ENCODE results near the gene FOXP1.

DNA sequence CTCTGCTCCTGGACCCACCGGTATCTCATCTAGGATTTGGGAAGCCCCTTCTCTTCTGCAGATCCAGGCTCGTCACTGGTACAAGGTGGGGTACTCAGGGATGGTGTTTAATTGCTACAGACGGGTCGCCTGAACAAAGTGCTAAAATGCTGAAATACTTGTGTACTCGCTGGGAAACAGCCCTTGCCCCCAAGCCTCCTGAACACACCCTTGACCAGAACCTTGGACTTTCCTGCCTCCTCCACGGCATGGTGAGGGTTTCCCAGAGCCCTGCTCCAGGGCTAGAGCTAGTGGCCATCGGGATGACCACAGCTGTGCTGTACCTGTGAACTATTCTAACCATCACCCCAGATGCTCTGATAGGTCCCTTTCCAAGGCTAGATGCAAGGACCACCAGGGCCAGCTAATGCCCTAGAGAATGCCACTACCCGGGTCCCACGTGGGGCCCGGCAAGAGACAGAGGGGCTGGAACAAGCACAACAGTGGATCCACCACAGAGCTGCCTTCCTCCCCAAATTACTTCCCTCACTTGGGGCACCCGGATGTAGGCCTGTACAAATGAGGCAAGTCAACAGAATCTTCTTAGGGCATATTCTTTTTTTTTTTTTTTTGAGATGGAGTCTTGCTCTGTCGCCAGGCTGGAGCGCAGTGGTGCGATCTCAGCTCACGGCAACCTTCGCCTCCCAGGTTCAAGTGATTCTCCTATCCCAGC, 267.3 kb downstream of the FOXP1 start:
- TF ChIP-seq, protein P1, sequence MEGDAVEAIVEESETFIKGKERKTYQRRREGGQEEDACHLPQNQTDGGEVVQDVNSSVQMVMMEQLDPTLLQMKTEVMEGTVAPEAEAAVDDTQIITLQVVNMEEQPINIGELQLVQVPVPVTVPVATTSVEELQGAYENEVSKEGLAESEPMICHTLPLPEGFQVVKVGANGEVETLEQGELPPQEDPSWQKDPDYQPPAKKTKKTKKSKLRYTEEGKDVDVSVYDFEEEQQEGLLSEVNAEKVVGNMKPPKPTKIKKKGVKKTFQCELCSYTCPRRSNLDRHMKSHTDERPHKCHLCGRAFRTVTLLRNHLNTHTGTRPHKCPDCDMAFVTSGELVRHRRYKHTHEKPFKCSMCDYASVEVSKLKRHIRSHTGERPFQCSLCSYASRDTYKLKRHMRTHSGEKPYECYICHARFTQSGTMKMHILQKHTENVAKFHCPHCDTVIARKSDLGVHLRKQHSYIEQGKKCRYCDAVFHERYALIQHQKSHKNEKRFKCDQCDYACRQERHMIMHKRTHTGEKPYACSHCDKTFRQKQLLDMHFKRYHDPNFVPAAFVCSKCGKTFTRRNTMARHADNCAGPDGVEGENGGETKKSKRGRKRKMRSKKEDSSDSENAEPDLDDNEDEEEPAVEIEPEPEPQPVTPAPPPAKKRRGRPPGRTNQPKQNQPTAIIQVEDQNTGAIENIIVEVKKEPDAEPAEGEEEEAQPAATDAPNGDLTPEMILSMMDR (IDR thresholded peaks at IDR 0.05) = no peak
- TF ChIP-seq EZH2 (IDR thresholded peaks at IDR 0.05) = no peak

Data from neural progenitor cell (in vitro differentiated cells).